B cell (primary cell): Measurements from ENCODE around the gene ATF1. TPM values are rescaled to one million over a fixed set of nuclear protein-coding genes. Genes with fewer than 3 reads are reported as not detected.

Experiments
- ATAC-seq: fragments of 200-7000 bp; cut with Tn5 transposase; one replicate; pipeline ENCODE4 v1.10.0; 2021; ENCODE audit warnings: low read depth, mild to moderate bottlenecking, moderate number of reproducible peaks, moderate library complexity
- CTCF ChIA-PET: fragments of 350-600 bp; sonication (Branson Sonifier 250); formaldehyde crosslinking; loops from one replicate; lab custom pipeline; 2021; ENCODE audit warnings: antibody characterized with exemption, inconsistent platforms; lab: Charles Lee
- POLR2A ChIA-PET: fragments of 350-600 bp; sonication (Branson Sonifier 250); formaldehyde crosslinking; loops from one replicate; lab custom pipeline; 2021; ENCODE audit warnings: antibody characterized with exemption; lab: Charles Lee
- DNase-seq: peaks from one replicate; pipeline ENCODE4 v3.0.0; 2013
- H2AFZ ChIP-seq: 2 replicates; pipeline ENCODE4 v1.6.1; 2012; ENCODE audit warnings: mild to moderate bottlenecking, low read depth, low read length; ENCODE audit not compliant: insufficient read depth, poor library complexity, severe bottlenecking
- H3K27ac ChIP-seq, 2 donors: 1 replicate in 1 of 2; 2 replicates in 1 of 2; pipeline ENCODE4 v1.5.1; 2012 to 2013; ENCODE audit warnings: low read length in 2 of 2, mild to moderate bottlenecking in 2 of 2, moderate library complexity in 1 of 2
- H3K27me3 ChIP-seq, 4 experiments: fragments of 200-600 bp in 1 of 4; sonication (generic) in 1 of 4; replicated peaks in 1 of 4; 1 replicate in 2 of 4; 2 replicates in 2 of 4; pipeline versions ENCODE4 v1.6.1 to v1.7.0; 2013 to 2016; ENCODE audit warnings: low read length in 3 of 4, mild to moderate bottlenecking in 2 of 4, mixed read lengths in 1 of 4, moderate library complexity in 1 of 4; ENCODE audit not compliant: insufficient read depth in 4 of 4, control insufficient read depth in 3 of 4; ENCODE audit errors: control extremely low read depth in 1 of 4
- H3K36me3 ChIP-seq, 2 experiments: replicated peaks in 1 of 2; 1 replicate in 1 of 2; 2 replicates in 1 of 2; pipeline versions ENCODE4 v1.6.1 to v1.7.1; 2013; ENCODE audit warnings: low read length in 1 of 2; ENCODE audit not compliant: insufficient read depth in 2 of 2, control insufficient read depth in 1 of 2; ENCODE audit errors: control extremely low read depth in 1 of 2, extremely low read depth in 1 of 2
- H3K4me1 ChIP-seq, 2 donors: fragments of 200-600 bp in 1 of 2; sonication (generic) in 1 of 2; 1 replicate in 1 of 2; 2 replicates in 1 of 2; pipeline versions ENCODE4 v1.5.1 to v1.6.1; 2013 to 2017; ENCODE audit warnings: low read length in 2 of 2; ENCODE audit not compliant: control insufficient read depth in 2 of 2, insufficient read depth in 2 of 2
- H3K4me2 ChIP-seq: replicated peaks from 2 replicates; pipeline ENCODE3; 2012; ENCODE audit warnings: mild to moderate bottlenecking, low read depth, low read length; ENCODE audit not compliant: poor library complexity, severe bottlenecking
- H3K4me3 ChIP-seq, 5 experiments: fragments of 200-600 bp in 1 of 5; sonication (generic) in 1 of 5; 1 replicate in 3 of 5; 2 replicates in 2 of 5; pipeline versions ENCODE4 v1.5.1 to v1.7.0; 2011 to 2016; ENCODE audit warnings: low read length in 4 of 5, mild to moderate bottlenecking in 4 of 5, low read depth in 2 of 5, control low read depth in 1 of 5, moderate library complexity in 1 of 5; ENCODE audit not compliant: insufficient read depth in 1 of 5; ENCODE audit errors: control extremely low read depth in 1 of 5, extremely low read depth in 1 of 5
- H3K79me2 ChIP-seq: fragments of 200-600 bp; sonication (generic); one replicate; pipeline ENCODE4 v1.6.0; 2016; ENCODE audit warnings: low read length; ENCODE audit not compliant: control insufficient read depth, insufficient read depth
- H3K9ac ChIP-seq: fragments of 200-600 bp; sonication (generic); 2 replicates; pipeline ENCODE4 v1.6.1; 2017; ENCODE audit warnings: mild to moderate bottlenecking, low read length, moderate library complexity
- H3K9me3 ChIP-seq, 3 donors: one replicate each; pipeline versions ENCODE4 v1.6.1 to v1.7.1; 2013; ENCODE audit warnings: low read length in 2 of 3; ENCODE audit not compliant: control insufficient read depth in 2 of 3, insufficient read depth in 1 of 3; ENCODE audit errors: control extremely low read depth in 1 of 3
- H4K20me1 ChIP-seq: 2 replicates; pipeline ENCODE4 v1.6.0; 2012; ENCODE audit warnings: mild to moderate bottlenecking, low read length; ENCODE audit not compliant: insufficient read depth, control insufficient read depth, poor library complexity, severe bottlenecking
- H3K27ac Mint-ChIP-seq: one replicate; pipeline ENCODE4 v1.8.0; 2021; ENCODE audit warnings: mixed read lengths
- H3K27me3 Mint-ChIP-seq: one replicate; pipeline ENCODE4 v1.8.0; 2021; ENCODE audit warnings: mixed read lengths
- H3K4me1 Mint-ChIP-seq: one replicate; pipeline ENCODE4 v1.8.0; 2021; ENCODE audit warnings: mixed read lengths
- H3K4me3 Mint-ChIP-seq: one replicate; pipeline ENCODE4 v1.8.0; 2021; ENCODE audit warnings: mixed read lengths
- H3K9me3 Mint-ChIP-seq: one replicate; pipeline ENCODE4 v1.8.0; 2022; ENCODE audit warnings: mixed read lengths; ENCODE audit not compliant: insufficient read depth
- CTCF ChIP-seq: fragments of 200-600 bp; IDR thresholded peaks from one replicate; pipeline ENCODE4 v1.8.0; 2022; ENCODE audit warnings: antibody characterized with exemption, mild to moderate bottlenecking
- EZH2 ChIP-seq: IDR thresholded peaks from 2 replicates; pipeline ENCODE4 v1.6.1; 2012; ENCODE audit warnings: borderline replicate concordance, low read depth, mild to moderate bottlenecking, moderate library complexity, low read length; ENCODE audit not compliant: insufficient read depth, poor library complexity, severe bottlenecking
- WGBS: methylation state at CpG from one replicate; pipeline ENCODE4 v1.1.5; 2013; ENCODE audit warnings: missing lambda C conversion rate; ENCODE audit not compliant: insufficient coverage; 5-methylcytosine and 5-hydroxymethylcytosine counted together
- intact Hi-C: fragments of 100-400 bp; cut with micrococcal nuclease; formaldehyde crosslinking; loops from one replicate; pipeline ENCODE4 v1.10.0; 2022
- polyA plus RNA-seq: library from polyadenylated mRNA; depleted of rRNA; stranded (reverse); fragments of >200 nt; gene quantifications from 2 replicates; pipeline ENCODE4 v1.2.3, GENCODE V29; 2012
- total RNA-seq, 2 donors: library from RNA; stranded (reverse); fragments of 120-200 nt in 1 of 2; gene quantifications; 1 replicate in 1 of 2; 2 replicates in 1 of 2; pipeline versions ENCODE4 v1.2.3 to v1.2.4, GENCODE V29; 2013 to 2022

Gene ATF1
- total and polyA plus RNA-seq, 2 donors (not counting 1 experiment from before 2014, with no cell fraction given): 17.2 to 39.5 TPM

GRCh38 chr12:50718760-50719159, 45.1 kb upstream of the ATF1 start:
- intact Hi-C loops: no loop called here
- Histone ChIP-seq H2AFZ (no peak overlapping the region), H3K4me3 (no peak overlapping the region), H4K20me1 (no peaks in the 10 kb centered on the region), H3K4me2 (no peak overlapping the region), H3K4me1 (peaks cover 0 to 8% of the 10 kb centered on the region in 2 donors), H3K79me2 (no peaks in the 10 kb centered on the region), H3K36me3 (peaks cover 5 to 75% of the 10 kb centered on the region in 2 experiments), H3K9me3 (no peaks in the 10 kb centered on the region), H3K27me3 (no peaks in the 10 kb centered on the region), H3K27ac (no peak overlapping the region), H3K9ac (no peak overlapping the region)
- 100% methylated on average over 2 of the region's 2 CpGs for WGBS
- ATAC-seq: no peak
- no peak for TF ChIP-seq EZH2
- TF ChIP-seq CTCF: no peak
- ChIA-PET CTCF (no interaction called here), POLR2A (no interaction called here)
- Mint-ChIP-seq H3K9me3 (no peaks in the 10 kb centered on the region), H3K27me3 (no peaks in the 10 kb centered on the region), H3K4me1 (peaks cover 12% of the 10 kb centered on the region), H3K4me3 (no peak overlapping the region), H3K27ac (no peak overlapping the region)
- DNase-seq: no peak

DNA sequence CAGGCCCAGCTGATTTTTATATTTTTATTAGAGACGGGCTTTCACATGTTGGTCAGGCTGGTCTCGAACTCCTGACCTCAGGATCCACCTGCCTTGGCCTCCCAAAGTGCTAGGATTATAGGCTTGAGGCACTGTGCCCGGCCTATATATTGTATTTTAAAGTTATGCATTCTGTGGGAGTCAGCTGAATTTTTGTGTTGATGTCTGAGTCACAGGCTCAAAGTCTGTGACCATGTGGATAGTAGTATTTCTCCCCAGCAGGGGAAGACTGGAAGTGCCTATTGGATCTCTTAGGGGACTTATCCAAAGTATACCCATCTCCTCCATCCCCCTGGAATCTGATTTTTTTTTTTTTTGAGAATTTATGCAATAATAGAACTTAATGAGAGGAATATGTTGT, 43.8 kb upstream of the ATF1 start:
- ChIA-PET CTCF (no interaction called here), POLR2A (no interaction called here)
- H2AFZ ChIP-seq: no peak overlapping the region
- H3K27me3 ChIP-seq: no peaks in the 10 kb centered on the region
- no peak overlapping the region for H3K4me3 ChIP-seq
- peaks cover 6 to 75% of the 10 kb centered on the region in 2 experiments for H3K36me3 ChIP-seq
- Mint-ChIP-seq H3K27ac (no peak overlapping the region), H3K9me3 (no peaks in the 10 kb centered on the region), H3K4me1 (peaks cover 12% of the 10 kb centered on the region), H3K27me3 (no peaks in the 10 kb centered on the region), H3K4me3 (no peak overlapping the region)
- intact Hi-C loops: no loop called here
- TF ChIP-seq EZH2 (no peak), CTCF (no peak)
- no peak for ATAC-seq
- H3K4me2 ChIP-seq: no peak overlapping the region
- H3K4me1 ChIP-seq: peaks cover 0 to 8% of the 10 kb centered on the region in 2 donors
- no peak for DNase-seq
- no peak overlapping the region for H3K9ac ChIP-seq
- H3K79me2 ChIP-seq: no peaks in the 10 kb centered on the region
- H3K27ac ChIP-seq: no peak overlapping the region
- WGBS: 100% methylated on average over 3 of the region's 3 CpGs
- H4K20me1 ChIP-seq: no peaks in the 10 kb centered on the region
- no peaks in the 10 kb centered on the region for H3K9me3 ChIP-seq
